Activated T-cell treated with anti-CD3 and anti-CD28 coated beads, Interleukin-2, amount 50 U/mL, for 1 hour (primary cell): ENCODE results near the gene GPSM1.

Experiments used
- DNase-seq: peaks from one replicate; pipeline ENCODE4 v3.0.0-alpha.2; 2020

The GPSM1 gene

DNA sequence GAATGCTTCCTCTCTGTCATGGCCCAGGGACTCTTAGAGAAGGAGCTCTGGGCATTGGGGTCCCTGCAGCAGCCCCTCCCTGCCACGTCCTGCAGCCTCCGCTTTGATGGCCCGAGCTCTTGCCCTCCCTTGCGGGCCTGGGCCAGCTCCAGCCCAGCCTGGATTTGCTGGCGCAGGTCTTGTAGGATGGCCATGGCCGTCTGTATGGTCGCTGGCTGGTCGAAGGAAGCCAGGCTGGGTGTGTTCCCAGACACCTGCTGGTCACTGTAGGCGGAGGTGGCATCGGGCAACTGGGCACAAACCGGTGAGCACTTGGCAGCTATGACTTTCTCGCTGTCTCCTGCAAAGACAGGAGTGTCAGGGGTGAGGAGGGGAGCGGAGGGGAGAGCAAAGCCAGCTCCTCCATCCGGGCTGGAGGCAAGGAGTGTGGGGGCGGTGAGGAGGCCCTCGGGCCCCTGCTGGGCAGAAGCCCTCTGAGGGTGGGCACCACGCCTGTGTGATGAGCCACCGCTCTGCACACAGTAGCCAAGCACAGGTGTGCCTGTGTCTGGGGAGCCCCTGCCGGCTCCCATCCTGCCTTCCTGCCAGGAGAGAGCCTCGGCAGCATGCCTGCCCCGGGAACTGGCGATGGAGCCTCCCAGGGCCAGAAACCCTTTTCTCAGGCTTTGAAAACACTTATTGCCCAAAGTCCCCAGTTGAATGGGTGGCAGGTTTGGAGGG, 35.9 kb upstream of the GPSM1 start:
- no peak for DNase-seq

DNA sequence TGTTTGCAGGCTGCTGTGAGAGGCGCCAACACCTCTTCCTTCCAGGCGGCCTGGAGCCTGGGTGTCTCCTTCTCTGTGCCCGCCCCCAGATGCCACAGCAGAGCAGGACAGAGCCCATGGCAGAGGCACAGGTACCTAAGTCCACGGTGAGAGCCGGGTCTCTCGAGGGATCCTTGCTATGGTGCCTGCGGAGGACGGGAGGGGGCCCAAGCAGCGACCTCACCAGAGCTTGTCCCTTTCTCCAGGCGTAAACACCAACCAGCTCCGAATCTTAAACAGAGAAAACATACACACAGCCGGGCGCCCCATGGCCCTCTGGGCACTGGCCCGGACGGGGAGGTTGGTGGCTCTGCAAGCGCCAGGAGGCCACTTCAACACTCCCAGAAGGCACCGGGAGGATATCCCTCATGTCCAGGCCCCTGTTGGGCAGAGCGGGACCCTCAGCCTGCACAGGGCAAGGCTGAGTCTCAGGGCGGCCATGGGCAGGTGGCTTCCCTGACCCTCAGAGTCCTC, 35.3 kb upstream of the GPSM1 start:
- DNase-seq: no peak

DNA sequence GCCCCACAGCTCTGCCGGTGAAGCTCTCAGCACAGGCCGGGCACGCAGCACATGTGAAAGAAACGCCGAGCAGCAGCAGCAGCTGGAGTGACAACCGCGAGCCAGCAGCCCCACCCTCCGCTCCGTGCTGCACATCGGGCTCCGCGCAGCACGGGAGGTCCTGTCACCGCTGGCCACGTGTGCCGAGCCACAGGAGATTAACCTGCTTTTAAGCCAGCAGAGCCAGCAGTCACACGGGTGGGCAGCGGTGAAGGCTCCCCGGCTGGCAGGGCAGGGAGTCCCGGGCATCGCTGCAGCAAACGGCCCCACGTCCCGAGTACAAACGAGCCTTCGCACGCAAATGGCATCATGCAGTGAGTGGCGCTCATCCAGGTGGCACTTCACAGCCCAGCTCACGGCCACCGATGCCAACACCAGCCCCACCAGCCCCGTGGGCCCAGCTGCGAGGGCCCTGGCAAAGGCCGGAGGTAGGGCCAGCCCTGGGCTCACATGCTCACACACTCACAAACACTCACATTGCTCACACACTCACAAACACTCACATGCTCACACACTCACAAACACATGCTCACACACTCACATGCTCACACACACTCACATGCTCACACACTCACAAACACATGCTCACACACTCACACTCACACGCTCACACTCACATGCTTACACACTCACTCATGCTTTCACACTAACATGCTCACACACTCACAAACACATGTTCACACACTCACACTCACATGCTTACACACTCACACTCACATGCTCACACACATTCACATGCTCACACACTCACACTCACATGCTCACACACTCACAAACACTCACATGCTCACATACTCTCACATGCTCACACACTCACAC, 34.5 kb upstream of the GPSM1 start:
- DNase-seq: no peak

DNA sequence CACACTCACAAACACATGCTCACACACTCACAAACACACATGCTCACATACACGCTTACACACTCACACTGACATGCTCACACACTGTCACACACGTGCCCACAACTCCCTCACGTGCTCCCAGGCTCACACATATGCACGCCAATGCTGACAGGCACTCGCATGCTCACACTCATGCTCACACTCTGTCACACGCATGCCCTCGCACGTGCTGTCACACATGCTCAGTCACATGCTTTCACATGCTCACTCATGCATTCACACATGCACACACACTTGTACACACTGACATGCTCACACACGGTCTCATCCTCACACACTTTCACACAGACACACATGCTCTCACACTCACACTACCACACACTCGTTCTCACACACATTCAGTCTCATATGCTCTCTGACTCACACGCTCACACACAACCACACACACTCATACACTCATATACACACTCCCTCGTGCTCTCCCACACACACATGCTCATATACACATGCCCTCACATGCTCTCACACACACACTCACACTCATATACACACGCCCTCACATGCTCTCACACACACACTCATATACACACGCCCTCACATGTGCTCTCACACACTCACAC, 33.8 kb upstream of the GPSM1 start:
- no peak for DNase-seq

DNA sequence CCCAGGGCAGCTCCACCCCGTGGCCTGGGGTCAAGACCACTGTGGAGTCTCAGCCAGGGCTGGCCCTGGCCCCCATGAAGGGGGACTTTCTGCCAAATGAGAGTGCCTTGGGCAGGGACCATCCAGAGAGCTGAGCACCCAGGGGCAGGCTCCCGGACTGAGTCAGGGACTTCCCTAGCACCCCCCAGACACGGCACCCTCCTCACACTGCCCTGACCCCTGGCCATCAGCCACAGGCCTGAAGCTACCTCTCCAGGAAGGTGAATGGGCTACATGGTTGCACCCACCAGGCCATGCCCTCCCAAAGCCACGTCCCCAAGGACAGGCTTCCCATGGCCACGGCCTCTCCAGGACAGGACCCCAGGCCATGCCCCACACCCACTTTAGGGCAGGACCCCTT, 32.9 kb upstream of the GPSM1 start:
- DNase-seq: no peak

DNA sequence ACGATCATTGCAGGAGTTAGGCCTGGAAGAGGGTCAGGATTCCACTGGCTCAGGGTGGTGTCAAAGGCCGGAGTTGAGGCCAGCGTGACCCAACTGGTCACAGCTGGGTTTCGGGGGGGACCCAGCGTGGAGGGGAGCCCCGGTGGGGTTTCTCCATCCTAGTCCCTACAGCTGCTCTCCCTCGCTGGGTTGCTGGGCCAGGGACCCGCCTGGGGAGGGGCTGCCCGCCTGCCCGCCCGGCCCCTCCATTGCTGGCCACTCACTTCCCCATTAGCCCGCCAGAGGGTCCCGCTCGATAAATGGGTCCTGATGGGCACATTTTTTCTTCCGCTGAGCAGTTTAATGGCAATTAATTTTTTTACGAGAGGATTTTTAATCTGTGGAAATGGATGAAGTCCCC, 32.3 kb upstream of the GPSM1 start:
- no peak for DNase-seq

DNA sequence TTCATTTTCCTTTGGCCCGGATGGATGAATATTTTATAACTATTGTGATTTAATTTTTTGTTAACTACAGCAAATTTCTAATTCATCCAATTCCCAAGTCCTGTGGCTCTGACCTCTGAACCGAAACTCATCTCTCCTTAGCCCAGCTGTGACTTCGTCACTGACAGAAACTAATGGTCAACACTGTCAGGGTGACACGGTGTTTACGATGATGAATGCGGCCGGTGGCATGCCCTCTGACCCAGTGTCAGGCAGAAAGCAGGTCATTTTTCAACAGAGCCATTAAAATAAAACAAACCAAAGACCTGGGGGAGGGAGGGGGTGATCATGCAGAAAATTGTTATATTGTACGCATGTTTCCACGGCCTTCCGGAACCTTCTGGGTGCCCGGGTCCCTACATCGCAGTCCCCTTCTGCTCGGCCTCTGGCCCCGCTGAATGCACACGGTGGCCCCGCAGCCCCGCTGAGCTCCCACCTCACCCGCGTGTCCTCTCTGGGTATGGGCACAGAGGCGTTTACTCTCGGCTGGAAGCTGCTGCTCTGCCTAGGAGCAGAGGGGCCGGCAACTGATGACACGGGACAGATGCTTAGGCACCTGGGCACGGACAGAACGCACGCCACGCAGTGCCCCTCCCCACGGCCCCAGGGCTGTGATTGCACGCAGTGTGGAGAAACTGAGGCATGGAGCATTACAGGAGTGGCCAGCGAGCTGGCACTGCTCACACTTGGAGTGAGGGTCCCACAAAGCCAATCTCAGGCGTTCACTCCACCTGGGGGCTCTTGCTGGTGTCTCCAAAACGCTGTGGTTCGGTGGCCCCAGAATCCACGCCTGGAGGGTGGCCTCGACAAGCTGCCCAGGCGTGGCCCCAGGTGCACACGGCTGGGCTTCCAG, 31.6 kb upstream of the GPSM1 start:
- DNase-seq: no peak

DNA sequence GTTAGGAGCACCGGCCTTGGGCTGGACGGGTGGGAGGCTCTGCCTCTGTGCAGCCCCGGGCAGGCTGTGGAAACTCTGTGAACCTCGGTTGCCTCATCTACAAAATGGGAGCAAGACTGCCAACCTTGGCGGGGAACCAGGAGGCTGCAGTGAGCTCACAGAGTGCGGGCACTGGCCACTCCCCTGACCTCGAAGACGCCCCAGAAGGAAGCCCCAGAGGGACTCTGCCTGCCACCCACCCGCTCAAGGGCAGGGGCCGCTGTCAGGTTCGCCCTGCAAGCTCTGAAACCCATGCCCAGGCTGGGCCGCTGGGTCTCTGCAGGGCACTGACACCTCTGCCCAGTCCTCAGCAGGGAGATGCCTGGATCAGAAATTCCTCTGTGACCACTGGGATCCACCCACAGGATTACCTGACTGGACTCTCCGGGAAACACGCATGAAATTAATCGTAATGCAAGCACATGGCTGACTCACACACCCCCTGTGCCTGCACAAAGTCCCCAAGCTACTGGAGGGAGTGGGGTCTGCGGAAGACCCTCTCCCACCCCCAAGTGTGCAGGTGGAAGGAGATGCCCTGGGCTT, 30.8 kb upstream of the GPSM1 start:
- DNase-seq: no peak

DNA sequence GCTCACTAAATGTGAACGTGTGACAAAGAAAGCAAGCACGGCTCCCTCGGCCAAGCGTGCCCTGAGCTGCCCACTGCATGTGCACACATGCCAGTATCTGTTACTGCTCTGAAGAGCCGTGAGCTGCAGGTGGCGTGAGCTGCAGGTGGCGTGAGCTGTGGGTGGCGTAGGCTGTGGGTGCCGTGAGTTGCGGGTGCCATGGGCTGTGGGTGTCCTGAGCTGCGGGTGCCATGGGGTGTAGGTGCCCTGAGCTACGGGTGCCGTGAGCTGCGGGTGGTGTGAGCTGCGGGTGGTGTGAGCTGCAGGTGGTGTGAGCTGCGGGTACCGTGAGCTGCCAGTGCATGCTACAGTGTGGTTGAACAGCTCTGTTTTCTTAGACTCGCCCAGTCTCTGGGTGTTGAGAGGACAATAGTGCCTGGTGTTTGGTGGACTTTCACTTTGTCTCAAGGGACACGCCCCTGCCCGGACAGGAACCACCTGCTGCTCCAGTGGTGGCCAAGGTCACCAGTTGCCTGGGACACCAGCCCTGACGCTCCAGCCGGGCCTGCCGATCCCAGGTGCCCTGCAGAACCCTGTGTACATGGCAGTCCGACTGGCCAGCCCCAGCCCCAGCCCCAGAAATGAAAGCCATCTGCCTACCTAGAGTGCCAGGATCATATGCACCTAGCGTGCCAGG, 30.2 kb upstream of the GPSM1 start:
- DNase-seq: no peak

DNA sequence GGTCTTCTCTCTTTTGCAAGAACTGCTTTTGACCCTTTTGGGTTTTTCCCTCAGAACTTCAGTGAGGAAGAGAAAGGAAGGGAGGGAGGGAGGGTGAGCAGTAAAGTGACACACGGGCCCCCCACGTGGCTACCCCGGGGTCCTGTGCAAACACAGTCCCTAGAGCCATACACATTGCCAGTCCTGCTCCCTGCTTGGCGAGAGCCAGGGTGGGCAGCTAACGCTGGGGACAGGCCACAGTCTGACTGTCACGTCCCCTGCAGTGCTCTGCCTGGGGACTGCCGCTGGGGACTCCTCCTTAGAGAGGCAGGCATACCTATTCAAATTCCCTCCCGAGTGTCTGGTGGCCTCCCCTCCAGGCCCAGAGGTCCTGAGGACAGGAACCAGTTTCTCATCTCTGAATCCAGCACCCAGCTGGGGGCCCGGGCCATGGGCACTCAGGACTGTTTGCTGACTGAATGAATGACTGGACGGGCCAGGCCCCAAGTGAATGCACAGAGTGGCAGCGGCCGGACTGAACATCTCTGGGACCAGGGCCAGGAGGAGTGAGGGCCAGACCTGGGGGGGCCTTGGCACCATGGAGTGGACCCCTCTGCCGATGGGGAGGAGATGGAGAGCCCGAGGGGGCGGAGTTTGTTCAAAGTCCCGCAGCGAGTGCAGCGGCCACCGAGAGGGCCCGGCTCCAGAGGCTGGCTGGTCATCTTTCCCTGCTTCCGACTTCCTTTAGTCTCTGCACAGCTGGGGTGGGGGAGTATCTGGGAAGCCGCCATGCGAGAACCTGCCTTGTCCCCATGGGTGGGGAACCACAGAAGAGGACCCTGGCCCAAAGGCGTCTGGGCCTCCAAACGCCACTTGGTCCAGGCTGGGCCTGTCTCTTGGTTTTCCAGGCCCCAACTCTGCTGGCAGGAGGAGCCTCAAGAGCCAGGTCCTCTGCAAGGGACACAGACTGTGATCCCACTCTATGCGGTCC, 29.3 kb upstream of the GPSM1 start:
- DNase-seq: no peak

DNA sequence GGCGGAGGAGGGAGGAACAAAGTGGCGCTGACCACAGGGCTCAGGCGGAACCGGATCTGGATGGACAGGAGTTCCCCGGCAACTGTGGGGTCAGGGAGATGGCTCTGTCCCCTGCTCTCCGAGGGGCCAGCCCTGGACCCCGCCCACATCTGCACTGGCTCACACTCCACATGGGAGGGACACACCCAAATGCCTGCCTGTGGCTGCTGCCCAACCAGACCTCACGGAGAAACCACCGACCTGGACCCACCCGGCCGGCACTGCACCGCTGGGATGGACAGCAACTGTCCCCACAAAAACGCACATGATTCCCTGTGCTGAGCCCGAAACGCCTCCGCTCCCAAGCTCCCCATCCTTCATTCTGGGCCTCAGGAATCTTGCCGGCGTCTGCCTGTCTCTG, 28.2 kb upstream of the GPSM1 start:
- no peak for DNase-seq

DNA sequence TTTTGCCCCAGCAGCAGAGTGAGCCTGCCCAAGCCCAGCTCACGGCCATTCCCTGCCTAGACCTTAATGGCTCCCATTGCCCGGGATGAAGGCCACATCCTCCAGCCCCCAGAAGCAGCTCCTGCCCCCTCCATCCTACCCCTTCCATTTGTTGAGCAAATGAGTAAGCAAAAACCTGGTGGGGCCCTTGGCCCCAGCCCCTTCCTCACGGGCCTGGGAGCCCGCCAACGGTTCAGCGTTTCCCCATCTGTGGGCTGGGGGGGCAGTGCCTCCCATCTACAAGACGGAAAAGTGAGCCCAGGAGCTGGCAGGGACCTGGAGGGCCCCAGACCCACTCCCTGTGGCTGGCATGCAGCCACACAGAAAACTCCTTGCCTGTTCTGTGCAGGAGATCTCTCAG, 27.8 kb upstream of the GPSM1 start:
- DNase-seq: no peak

DNA sequence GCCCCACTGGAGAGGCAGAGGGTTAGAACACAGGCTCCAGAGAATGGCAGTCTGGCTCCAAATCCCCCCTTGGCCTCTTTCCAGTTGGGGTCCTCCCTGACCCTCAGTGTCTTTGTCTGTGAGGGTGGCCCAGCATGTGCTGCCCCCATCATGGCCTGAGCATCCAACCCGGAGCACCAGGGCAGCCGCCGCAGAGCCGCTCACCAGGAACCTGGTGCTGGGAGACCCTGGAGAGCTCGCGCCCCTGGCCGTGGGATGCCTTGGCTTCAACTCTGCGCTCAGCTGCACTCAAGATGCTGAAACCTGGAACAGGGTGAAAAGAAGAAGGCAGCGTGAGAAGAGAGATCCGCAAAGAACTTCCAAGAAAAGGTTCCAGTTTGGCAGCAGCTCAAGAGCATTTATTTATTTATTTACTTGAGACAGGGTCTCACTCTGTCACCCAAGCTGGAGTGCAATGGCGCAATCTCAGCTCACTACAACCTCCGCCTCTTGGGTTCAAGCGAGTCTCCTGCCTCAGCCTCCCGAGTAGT, 27.3 kb upstream of the GPSM1 start:
- DNase-seq: no peak

DNA sequence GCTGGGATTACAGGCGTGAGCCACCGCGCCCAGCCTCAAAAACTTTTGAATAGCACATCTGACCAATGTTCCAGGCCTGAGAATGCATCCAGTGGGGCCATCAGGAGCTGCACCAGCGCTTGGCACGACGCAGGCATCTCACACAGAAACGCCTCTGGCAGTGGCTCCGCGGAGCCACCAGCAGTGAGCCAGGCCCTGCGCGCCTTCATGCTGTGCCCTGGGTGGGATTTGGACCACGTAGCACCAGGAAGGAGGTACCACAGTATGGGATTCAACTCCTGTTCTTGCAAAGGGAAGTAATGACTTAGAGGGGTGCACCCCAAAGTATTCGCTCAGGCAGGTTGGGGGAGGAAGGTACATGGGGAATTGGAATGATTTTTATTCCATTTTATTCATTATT, 26.5 kb upstream of the GPSM1 start:
- DNase-seq: no peak

DNA sequence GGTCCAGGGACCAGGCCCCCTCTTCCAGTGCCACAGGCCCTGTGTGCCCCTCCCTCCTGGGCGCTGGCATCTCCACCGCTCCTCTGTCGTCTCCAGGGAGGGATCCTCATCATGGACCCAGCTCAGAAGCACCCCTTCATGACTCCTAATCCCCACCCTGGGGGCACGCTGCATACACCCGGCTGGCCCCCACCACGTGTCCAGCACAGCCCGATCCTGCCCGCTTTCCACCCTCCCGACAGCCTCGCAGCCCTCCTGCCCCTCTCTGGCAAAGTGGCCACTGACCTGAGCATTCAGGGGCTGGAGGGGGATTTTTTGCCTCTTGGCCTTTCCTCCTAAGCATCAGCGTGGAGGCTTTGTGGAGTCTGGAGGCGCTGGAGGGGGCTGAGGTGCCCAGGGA, 24.8 kb upstream of the GPSM1 start:
- DNase-seq: no peak

DNA sequence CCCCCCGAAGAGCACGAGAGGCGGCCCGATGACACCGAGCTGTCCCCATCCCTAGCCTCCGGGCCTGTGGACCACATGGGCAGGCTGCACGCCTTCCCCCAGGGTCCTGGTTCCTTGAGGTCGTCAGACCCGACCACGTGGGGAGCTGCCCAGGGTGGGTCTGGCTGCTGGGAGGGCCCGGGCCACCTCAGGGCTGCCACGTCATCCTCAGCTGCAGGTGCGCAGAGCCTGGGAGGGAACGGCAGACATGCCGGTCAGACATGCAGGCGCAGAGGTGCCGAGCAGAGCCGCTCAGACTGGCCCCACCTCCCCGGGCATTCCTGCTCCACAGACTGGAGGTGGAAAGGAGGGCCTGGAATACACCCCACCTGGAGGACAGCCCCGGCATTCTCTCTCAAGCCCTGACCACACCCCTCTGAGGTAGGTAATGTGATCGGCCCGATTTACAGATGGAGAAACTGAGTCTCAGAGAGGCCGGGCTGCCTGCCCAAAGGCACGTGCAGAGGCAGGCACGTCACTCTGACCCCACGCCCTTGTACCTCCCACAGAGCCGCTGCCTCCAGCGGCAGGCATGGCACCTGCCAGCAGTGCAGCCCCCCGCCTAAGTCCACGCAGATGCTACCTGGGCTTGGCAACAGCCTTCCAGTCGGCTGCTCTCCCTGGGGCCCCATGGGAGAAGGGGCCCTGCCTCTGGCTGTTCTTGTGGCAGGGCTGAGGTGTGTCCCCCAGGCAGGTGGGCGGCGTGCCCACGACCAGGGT, 24.1 kb upstream of the GPSM1 start:
- no peak for DNase-seq

DNA sequence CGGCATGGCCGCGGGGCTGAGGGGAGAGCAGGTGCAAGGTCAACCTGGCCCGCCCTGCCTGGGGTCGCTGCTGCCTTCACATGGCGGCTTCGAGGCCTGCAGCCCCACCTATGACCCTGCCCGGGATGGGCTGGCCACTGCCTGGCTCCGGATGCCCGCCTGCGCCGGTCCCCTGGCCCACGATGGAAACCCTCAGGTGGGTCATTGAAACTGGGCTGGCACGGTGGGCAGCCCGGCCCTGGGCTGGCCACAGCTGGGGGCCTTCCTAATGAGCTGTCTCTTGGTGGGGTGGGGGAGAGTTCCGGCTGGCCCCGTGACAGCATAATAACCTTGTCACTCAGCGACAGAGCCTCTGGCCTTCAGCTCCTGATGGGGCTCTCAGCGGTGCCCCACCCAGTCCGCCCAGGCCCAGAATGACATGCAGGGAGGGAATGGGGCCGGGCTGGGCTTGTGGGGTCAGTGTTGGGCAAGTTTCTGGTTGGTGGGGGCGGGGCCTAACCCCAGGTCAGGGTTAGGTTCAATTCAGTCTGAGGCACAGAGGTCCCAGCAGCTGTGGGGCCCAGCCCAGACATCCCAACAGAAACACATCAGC, 23.4 kb upstream of the GPSM1 start, which contains the start of gene CCDC187:
CCDC187 (minus strand) TSS at position 270 of the 592 bp plus-strand sequence; CDS start at position 6, 264 bp downstream.
- no peak for DNase-seq

DNA sequence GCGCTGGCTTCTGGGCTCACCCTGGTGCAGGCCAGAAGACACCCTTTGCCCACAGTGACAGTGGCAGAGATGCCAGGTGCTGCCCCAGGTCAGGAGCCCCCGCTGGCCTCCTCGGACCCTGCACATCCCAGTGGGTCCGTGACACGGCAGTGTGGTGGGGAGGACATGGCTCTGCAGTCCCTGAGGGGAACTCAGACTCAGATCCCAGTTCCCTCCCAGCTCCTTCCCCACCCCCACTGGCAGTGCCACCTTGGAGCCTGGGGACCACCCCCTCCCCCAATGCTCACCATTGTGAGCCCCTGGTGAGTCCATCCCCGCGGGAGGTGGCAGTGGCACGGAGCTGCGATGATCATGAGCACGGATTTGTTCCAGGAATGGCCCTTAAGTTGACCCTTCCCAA, 22.9 kb upstream of the GPSM1 start:
- no peak for DNase-seq

DNA sequence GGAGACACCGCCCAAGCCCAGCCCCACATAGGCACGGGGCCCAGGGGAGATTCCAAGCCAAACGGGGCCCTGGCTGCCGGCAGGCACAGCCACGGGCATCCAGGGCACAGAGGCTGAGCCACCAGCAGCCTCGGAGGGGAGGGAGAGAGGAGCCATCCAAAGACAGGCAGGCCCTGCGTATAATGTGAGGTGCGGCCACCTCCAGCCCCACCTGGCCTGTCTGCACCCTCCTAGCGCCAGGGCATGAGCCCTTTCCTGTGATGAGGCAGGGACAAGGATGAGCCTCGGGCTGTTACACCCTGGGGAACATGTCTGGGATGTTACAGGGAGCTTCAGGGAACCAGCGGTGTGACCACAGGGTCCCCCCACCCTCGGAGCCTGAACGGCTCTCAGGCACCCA, 22.4 kb upstream of the GPSM1 start:
- DNase-seq: no peak
